ENCODE results near the gene PVRIG.
"Not testable (repeated sequence)": the region's sequence is repeated elsewhere in the genome, so short reads cannot be mapped to it uniquely, and the experiment has no call there.

DNA sequence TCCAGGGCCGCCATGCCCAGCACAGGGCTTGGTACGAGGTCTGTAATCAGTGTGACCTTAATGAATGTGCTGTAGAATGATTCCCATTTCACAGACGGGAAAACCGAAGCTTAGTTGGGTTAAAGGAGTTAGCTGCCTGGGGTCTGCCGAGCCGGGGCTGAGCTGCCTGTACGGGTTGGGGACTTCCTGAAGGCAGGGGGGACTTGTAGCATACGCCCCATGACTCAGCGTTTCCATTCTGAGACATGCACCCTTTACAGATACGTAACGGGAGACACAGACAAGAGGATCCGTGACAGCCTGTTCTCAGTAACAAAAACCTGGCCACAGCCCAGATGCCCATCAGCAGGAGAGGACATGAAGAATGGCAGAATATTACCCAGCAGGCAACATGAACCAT is 23.6 kb downstream of the PVRIG start:
- not testable (repeated sequence) for TF ChIP-seq REST (IDR thresholded peaks at IDR 0.05; ENCODE audit: insufficient replicate concordance, low read depth); POLR2AphosphoS5 (IDR thresholded peaks at IDR 0.05; ENCODE audit: low read depth); GABPA (IDR thresholded peaks at IDR 0.05; ENCODE audit: low read depth)
- TF ChIP-seq, protein P1, sequence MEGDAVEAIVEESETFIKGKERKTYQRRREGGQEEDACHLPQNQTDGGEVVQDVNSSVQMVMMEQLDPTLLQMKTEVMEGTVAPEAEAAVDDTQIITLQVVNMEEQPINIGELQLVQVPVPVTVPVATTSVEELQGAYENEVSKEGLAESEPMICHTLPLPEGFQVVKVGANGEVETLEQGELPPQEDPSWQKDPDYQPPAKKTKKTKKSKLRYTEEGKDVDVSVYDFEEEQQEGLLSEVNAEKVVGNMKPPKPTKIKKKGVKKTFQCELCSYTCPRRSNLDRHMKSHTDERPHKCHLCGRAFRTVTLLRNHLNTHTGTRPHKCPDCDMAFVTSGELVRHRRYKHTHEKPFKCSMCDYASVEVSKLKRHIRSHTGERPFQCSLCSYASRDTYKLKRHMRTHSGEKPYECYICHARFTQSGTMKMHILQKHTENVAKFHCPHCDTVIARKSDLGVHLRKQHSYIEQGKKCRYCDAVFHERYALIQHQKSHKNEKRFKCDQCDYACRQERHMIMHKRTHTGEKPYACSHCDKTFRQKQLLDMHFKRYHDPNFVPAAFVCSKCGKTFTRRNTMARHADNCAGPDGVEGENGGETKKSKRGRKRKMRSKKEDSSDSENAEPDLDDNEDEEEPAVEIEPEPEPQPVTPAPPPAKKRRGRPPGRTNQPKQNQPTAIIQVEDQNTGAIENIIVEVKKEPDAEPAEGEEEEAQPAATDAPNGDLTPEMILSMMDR (IDR thresholded peaks at IDR 0.05; ENCODE audit: insufficient read depth, low read length), result not testable (repeated sequence)

Data from HL-60 (cell line).